ENCODE data around the gene SELENOF. TPM values are rescaled to one million over a fixed set of nuclear protein-coding genes. Genes with fewer than 3 reads are reported as not detected.

Gene SELENOF
- total and polyA plus RNA-seq, 2 of the 13 experiments (the other 11 are each of a cell fraction or from before 2014, with no cell fraction given), result 133 to 163 TPM

DNA sequence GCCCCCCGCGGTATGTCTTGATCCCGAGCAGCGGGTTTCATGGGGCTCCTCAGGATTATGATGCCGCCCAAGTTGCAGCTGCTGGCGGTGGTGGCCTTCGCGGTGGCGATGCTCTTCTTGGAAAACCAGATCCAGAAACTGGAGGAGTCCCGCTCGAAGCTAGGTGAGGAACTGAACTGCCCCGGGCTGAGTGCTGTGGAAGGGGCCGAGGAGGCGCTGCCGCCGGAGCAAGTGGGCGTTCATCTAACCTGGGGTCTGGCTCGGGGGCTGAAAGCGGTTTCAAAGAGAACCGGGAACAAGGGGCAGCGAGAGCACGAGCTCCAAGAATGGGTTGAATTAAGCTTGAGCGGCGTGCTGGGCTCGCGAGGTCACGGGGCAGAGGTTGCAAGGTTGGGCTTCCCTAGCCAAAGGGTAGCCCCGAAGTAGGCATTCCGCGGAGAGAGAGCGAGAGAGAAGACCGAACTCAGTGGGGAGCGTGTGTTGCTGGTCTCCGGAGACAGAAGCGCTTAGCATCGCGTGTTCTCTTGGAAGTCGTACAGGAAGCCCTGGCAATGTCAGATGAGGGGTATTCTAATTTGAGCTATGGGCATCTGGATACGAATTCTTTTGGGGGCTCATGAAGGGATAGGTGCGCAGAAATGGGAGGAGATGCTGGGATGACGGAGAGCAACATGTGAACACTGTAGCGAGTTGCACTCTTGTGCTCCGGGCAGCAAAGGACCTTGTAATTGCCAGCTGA, 1.2 kb upstream of the SELENOF start (continued):
- TF ChIP-seq ZNF343 (CRISPR knock-in tag; IDR thresholded peaks at IDR 0.05) (no peak), RORA (CRISPR knock-in tag; IDR thresholded peaks at IDR 0.05) (no peak), PTBP1 (IDR thresholded peaks at IDR 0.05; ENCODE audit: low read depth, low read length, poor library complexity, severe bottlenecking) (no peak), ASH2L (IDR thresholded peaks at IDR 0.05; ENCODE audit: insufficient read length, low read depth, low read length) (peak; percentile 87), FOXO1 (CRISPR knock-in tag; IDR thresholded peaks at IDR 0.05) (no peak), ZMYM4 (CRISPR knock-in tag; IDR thresholded peaks at IDR 0.05) (peak; percentile 55), XRCC5 (optimal IDR thresholded peaks at IDR 0.05; ENCODE audit: low read length) (no peak), NR1H2 (CRISPR knock-in tag; IDR thresholded peaks at IDR 0.05; ENCODE audit: borderline replicate concordance, low read depth) (no peak), JUND (CRISPR knock-in tag; IDR thresholded peaks at IDR 0.05) (no peak), FOSL2 (CRISPR knock-in tag; IDR thresholded peaks at IDR 0.05) (no peak), RBAK (CRISPR knock-in tag; IDR thresholded peaks at IDR 0.05) (no peak), NR2F6 (IDR thresholded peaks at IDR 0.05) (no peak), NR2F6 (CRISPR knock-in tag; IDR thresholded peaks at IDR 0.05) (no peak), ZSCAN29 (CRISPR knock-in tag; conservative IDR thresholded peaks at IDR 0.05) (no peak), ISL2 (CRISPR knock-in tag; IDR thresholded peaks at IDR 0.05) (no peak)
- TF ChIP-seq, protein P1, sequence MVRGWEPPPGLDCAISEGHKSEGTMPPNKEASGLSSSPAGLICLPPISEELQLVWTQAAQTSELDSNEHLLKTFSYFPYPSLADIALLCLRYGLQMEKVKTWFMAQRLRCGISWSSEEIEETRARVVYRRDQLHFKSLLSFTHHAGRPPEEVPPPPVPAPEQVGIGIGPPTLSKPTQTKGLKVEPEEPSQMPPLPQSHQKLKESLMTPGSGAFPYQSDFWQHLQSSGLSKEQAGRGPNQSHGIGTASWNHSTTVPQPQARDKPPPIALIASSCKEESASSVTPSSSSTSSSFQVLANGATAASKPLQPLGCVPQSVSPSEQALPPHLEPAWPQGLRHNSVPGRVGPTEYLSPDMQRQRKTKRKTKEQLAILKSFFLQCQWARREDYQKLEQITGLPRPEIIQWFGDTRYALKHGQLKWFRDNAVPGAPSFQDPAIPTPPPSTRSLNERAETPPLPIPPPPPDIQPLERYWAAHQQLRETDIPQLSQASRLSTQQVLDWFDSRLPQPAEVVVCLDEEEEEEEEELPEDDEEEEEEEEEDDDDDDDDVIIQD (CRISPR knock-in tag; IDR thresholded peaks at IDR 0.05; ENCODE audit: low read depth), result no peak
- TF ChIP-seq, protein P2, sequence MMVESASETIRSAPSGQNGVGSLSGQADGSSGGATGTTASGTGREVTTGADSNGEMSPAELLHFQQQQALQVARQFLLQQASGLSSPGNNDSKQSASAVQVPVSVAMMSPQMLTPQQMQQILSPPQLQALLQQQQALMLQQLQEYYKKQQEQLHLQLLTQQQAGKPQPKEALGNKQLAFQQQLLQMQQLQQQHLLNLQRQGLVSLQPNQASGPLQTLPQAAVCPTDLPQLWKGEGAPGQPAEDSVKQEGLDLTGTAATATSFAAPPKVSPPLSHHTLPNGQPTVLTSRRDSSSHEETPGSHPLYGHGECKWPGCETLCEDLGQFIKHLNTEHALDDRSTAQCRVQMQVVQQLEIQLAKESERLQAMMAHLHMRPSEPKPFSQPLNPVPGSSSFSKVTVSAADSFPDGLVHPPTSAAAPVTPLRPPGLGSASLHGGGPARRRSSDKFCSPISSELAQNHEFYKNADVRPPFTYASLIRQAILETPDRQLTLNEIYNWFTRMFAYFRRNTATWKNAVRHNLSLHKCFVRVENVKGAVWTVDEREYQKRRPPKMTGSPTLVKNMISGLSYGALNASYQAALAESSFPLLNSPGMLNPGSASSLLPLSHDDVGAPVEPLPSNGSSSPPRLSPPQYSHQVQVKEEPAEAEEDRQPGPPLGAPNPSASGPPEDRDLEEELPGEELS (CRISPR knock-in tag; IDR thresholded peaks at IDR 0.05), result 0 out of 2 replicates have a peak, but pooled peaks have one; percentile 8
- TF ChIP-seq, protein P3, sequence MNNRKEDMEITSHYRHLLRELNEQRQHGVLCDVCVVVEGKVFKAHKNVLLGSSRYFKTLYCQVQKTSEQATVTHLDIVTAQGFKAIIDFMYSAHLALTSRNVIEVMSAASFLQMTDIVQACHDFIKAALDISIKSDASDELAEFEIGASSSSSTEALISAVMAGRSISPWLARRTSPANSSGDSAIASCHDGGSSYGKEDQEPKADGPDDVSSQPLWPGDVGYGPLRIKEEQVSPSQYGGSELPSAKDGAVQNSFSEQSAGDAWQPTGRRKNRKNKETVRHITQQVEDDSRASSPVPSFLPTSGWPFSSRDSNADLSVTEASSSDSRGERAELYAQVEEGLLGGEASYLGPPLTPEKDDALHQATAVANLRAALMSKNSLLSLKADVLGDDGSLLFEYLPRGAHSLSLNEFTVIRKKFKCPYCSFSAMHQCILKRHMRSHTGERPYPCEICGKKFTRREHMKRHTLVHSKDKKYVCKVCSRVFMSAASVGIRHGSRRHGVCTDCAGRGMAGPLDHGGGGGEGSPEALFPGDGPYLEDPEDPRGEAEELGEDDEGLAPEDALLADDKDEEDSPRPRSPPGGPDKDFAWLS (CRISPR knock-in tag; IDR thresholded peaks at IDR 0.05; ENCODE audit: borderline replicate concordance), result no peak
- TF ChIP-seq, protein P4, sequence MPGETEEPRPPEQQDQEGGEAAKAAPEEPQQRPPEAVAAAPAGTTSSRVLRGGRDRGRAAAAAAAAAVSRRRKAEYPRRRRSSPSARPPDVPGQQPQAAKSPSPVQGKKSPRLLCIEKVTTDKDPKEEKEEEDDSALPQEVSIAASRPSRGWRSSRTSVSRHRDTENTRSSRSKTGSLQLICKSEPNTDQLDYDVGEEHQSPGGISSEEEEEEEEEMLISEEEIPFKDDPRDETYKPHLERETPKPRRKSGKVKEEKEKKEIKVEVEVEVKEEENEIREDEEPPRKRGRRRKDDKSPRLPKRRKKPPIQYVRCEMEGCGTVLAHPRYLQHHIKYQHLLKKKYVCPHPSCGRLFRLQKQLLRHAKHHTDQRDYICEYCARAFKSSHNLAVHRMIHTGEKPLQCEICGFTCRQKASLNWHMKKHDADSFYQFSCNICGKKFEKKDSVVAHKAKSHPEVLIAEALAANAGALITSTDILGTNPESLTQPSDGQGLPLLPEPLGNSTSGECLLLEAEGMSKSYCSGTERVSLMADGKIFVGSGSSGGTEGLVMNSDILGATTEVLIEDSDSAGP (CRISPR knock-in tag; IDR thresholded peaks at IDR 0.05; ENCODE audit: borderline replicate concordance), result no peak; the same call in 1 of the 2 replicates
